Stimulated activated CD4-positive, alpha-beta T cell treated with anti-CD3 and anti-CD28 coated beads, Interleukin-1b, Interleukin-23, amount 100 ng/mL, for 1 hour (primary cell): ENCODE results near the gene LYPD1.
"Not testable (repeated sequence)": the region's sequence is repeated elsewhere in the genome, so short reads cannot be mapped to it uniquely, and the experiment has no call there.

Experiments used
- DNase-seq, 2 donors: peaks; one replicate each; pipeline ENCODE4 v3.0.0-alpha.2; 2020; ENCODE audit warnings: low read depth in 2 of 2

The LYPD1 gene

GRCh38 chr2:132669908-132670495 is at the start of gene LYPD1:
LYPD1 (minus strand) TSS chr2:132670205; CDS start chr2:132669932, 273 bp downstream.
- DNase-seq: no peak

- DNase-seq: no peak
Measured at GRCh38 chr2:132719480-132719879, 49.5 kb upstream of the LYPD1 start.

- DNase-seq: no peak
Measured at GRCh38 chr2:132716954-132717353, 46.9 kb upstream of the LYPD1 start.

- no peak for DNase-seq
Measured at GRCh38 chr2:132715386-132716351, 45.7 kb upstream of the LYPD1 start.

- DNase-seq: no peak
Measured at GRCh38 chr2:132703396-132703795, 33.4 kb upstream of the LYPD1 start.

- DNase-seq: no peak
Measured at GRCh38 chr2:132701810-132702209, 31.8 kb upstream of the LYPD1 start.

- not testable (repeated sequence) for DNase-seq
Measured at GRCh38 chr2:132699802-132700201, 29.8 kb upstream of the LYPD1 start.

GRCh38 chr2:132698347-132698746 is 28.3 kb upstream of the LYPD1 start:
- DNase-seq: not testable (repeated sequence)

- DNase-seq: no peak
Measured at GRCh38 chr2:132697556-132698205, 27.7 kb upstream of the LYPD1 start.

GRCh38 chr2:132692816-132693215 is 22.8 kb upstream of the LYPD1 start:
- DNase-seq: no peak

GRCh38 chr2:132691556-132691955 is 21.6 kb upstream of the LYPD1 start:
- DNase-seq: no peak

- DNase-seq: no peak
Measured at GRCh38 chr2:132690664-132691303, 20.8 kb upstream of the LYPD1 start.

GRCh38 chr2:132681766-132682165 is 11.8 kb upstream of the LYPD1 start:
- no peak for DNase-seq

- no peak for DNase-seq
Measured at GRCh38 chr2:132680544-132680943, 10.5 kb upstream of the LYPD1 start.

GRCh38 chr2:132678483-132678882 is 8.5 kb upstream of the LYPD1 start:
- no peak for DNase-seq

GRCh38 chr2:132677661-132678060 is 7.7 kb upstream of the LYPD1 start:
- no peak for DNase-seq

- DNase-seq: no peak
Measured at GRCh38 chr2:132676999-132677398, 7.0 kb upstream of the LYPD1 start.

GRCh38 chr2:132671151-132671835 is 1.3 kb upstream of the LYPD1 start:
- DNase-seq: no peak

- no peak for DNase-seq
Measured at GRCh38 chr2:132670496-132671150, 618 bp upstream of the LYPD1 start.

GRCh38 chr2:132668987-132669907 is 758 bp downstream of the LYPD1 start:
- no peak for DNase-seq
